GM18508 (cell line): ENCODE measurements around the gene TMEM252.

Experiments used
- ATAC-seq: cut with Tn5 transposase; IDR thresholded peaks from one replicate; pipeline ENCODE4 v1.9.1; 2021; ENCODE audit warnings: moderate number of reproducible peaks; ENCODE audit not compliant: insufficient read depth, unreplicated experiment

The TMEM252 gene

GRCh38 chr9:68500457-68501381 is 40.0 kb downstream of the TMEM252 start:
- no peak for ATAC-seq

GRCh38 chr9:68498816-68499215 is 41.9 kb downstream of the TMEM252 start:
- no peak for ATAC-seq

GRCh38 chr9:68497629-68498028 is 43.1 kb downstream of the TMEM252 start:
- no peak for ATAC-seq

GRCh38 chr9:68496356-68496755 is 44.3 kb downstream of the TMEM252 start:
- ATAC-seq = no peak

GRCh38 chr9:68495247-68495646 is 45.4 kb downstream of the TMEM252 start:
- no peak for ATAC-seq

- no peak for ATAC-seq
These were observed 46.6 kb downstream of the TMEM252 start for GRCh38 chr9:68493958-68494577.

- ATAC-seq = no peak
These were observed 47.1 kb downstream of the TMEM252 start for GRCh38 chr9:68493541-68493940.

- no peak for ATAC-seq
These were observed 47.9 kb downstream of the TMEM252 start for GRCh38 chr9:68492806-68493205.

- no peak for ATAC-seq
These were observed 51.0 kb downstream of the TMEM252 start for GRCh38 chr9:68489646-68490045.

- ATAC-seq = no peak
These were observed 52.6 kb downstream of the TMEM252 start for GRCh38 chr9:68488126-68488525.
